HG03442 (cell line): ENCODE measurements around the gene DPPA4.

ENCODE experiments used
- ATAC-seq: cut with Tn5 transposase; IDR thresholded peaks from one replicate; pipeline ENCODE4 v1.9.1; 2021; ENCODE audit warnings: mild to moderate bottlenecking, moderate library complexity; ENCODE audit not compliant: unreplicated experiment

Gene DPPA4

DNA sequence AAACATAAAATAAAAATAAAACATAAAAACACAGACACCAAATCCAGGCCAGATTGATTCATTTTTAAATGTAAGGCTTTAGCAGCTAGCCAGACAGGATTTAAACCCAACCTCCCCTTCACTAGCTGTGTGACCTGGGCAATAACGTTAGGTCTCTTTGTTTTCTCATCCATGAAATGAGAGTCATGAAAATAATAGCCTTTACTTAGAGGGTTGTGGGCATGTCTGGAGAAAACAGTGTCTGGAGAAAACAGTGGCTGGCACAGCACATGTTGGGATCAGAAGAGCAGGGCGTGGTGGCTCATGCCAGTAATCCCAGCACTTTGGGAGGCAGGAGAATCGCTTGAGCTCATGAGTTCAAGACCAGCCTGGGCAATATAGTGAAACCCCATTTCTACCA is 1.9 kb upstream of the DPPA4 start:
- ATAC-seq, result no peak

DNA sequence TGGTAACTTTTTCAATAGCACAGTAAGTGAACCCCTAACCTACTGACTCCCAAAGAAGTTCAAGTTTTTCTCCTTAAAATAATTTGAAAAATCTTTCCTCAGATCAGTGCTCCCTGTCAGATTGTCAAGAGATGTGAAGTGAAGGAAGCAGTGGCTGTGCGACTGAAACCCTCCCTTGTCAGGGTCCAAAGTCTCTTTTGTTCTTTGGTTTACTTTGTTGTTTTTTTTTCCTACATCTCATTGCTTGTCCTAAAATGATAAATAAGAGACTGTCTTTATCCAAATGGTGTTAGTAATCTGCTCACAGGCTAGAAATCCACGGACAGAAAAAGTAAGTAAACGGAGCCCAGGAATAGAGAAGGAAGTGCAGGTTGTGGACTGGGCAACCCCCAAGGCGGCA is 976 bp upstream of the DPPA4 start:
- no peak for ATAC-seq

DNA sequence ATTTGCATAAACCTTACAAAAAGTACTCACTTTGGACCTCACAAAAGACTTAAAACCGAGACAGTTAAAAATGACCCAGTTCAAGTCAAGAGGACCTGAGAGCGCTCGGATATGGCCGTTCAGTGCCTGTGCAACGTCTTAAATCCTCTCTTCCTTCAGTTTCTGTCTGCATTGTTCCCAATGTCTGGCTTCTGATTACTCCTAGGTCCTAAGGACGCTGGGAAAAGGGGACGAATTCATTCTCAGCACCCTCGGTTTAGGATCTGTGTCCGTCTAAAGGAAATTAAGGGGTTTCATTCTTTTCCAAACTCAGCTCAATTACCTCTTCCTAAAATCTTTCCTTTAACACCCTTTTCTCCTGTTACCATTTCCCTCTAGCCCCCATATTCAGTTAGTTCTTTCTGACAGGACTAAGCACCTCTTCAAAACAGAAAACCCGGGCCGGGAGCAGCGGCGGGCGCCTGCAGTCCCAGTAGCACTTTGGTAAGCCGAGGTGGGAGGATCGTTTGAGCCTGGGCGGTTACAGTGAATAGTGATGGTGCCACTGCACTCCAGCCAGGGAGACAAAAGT is 970 bp downstream of the DPPA4 start:
- no peak for ATAC-seq

DNA sequence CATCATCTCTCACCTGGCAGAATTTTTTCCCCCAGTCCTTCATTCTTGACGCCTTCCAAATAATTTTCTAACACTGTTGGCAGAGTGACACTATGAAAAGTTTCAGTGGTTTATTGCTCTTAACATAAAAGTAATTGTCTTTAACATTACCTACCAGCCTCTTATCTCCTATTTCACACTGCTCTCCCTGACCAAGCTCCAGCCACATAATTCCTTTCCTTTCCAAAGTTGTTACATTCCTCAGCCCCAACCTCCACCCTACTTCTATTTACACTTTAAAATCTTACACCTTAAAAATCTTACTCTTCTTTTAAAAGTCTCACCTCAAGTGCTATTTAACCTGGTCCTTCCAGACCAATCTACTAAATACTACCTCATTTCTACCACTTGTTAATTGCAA is 2.8 kb downstream of the DPPA4 start:
- no peak for ATAC-seq

DNA sequence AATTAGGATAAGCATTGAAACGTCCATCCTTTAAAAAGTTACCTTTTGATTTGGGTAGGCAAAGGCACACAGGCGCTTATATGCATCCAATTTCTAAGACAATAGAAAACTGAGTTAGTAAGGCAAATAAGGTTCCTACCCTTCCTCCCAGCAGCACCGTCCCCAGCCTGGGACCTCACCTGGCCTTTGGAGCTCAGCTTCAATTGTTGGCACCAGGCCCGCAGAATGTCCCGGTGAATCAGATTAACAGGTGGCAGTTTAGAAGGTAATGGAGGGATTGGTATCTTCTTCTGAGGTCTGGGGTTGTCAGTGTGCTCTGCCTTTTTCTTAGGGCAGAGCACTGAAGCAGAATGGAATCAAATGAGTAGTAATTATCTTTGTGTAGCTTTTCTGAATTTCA is 5.7 kb downstream of the DPPA4 start:
- ATAC-seq, result no peak

DNA sequence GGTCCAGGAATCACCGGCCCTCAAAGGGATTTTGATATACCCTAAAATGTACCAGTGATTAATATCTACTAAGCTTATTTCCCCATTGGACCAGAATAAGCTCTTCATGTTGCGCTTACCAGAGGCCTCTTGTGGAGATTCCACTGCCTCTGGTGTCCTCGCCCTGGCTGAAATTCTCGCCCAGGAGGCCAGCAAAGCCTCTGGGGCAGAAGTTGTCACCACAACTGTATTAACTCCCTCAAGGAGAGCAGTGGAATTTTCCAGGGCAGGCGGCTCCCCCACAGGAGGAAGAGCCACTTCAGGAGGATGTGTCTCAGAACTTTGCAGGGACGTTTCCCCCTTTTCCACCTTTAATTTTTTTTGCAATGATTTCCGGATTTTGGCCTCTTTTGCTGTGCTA is 6.9 kb downstream of the DPPA4 start:
- no peak for ATAC-seq

DNA sequence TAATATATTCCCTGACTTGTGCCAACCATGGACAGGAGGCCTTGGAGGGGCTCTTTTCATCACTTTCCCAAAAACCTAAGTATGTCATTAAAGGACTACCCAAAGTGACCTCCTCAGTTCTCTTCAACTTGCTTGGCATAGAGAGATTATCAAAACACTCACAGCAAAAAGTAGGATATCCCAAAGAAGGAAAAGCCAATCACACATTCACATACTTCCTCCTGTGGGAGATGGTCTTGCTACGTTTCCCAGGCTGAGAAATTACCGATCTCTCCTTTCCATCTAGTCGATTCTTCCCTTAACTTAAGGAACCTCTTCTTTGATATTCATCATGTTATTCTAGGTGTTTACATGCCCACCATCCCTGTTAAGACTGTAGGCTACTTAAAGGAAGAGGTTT is 9.1 kb downstream of the DPPA4 start:
- ATAC-seq, result no peak

DNA sequence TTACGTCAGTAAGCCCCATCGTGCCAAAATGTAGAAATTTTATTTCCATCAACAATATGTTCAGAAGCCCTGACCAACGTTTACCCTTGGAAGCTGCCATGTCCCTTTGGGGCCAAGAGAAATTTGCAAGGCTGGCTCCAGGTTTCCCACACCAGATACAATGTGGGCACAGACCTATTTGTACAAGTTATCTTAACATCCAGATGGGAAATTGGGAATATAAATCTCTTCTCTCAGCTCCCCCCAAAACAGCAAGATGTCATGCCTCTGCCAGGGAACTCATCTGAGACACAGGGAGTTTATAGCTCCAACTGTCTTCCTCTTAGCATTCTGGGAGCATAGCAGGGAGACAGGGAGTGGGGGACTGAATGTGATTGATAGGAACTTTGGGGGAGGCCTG is 11.7 kb downstream of the DPPA4 start:
- no peak for ATAC-seq

DNA sequence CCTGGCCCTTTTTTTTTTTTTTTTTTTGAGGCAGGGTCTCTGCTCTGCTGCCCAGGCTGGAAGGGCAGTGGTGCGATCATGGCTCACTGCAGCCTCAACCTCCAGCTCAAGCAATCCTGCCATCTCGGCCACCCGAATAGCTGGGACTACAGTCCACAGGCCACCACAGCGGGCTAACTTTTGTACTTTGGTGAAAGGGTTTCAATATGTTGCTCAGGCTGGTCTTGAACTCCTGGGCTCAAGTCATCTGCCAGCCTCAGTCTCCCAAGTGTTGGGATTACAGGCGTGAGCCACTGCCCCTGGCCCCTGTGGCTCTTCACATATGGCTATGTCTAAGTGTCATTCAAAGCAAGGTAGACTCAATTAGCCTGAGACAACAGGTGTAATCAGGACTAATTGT is 12.2 kb downstream of the DPPA4 start:
- ATAC-seq, result no peak

DNA sequence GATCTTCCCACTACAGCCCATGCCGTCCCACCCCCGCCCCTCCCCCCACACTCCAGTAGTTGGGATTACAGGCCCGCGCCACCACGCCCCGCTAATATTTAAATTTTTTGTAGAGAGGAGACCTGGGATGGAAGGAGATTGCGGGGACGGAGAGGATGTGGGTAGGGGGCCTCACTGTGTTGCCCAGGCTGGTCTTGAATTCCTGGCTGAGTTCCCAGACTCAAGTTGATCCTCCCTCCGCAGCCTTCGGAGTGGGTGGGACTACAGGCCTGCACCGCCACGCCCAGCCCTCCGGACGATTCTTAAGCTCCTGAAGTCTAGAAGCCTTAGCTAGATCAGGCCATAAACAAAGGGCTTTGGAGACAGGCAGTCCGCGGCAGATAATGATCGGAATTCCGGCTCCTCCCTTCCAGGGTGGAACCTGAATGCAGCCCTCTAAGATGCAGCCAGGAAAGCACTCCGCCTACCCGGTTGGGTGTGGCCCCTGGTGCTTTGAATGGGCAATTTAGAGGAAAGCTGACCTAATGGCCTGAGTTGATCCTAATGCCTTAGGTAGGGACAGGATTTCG is 21.1 kb downstream of the DPPA4 start, which contains the start of gene DPPA2:
DPPA2 (minus strand) TSS at position 356 of the 569 bp plus-strand sequence. CDS start 1,975 bp downstream, outside the sequence.
- no peak for ATAC-seq

DNA sequence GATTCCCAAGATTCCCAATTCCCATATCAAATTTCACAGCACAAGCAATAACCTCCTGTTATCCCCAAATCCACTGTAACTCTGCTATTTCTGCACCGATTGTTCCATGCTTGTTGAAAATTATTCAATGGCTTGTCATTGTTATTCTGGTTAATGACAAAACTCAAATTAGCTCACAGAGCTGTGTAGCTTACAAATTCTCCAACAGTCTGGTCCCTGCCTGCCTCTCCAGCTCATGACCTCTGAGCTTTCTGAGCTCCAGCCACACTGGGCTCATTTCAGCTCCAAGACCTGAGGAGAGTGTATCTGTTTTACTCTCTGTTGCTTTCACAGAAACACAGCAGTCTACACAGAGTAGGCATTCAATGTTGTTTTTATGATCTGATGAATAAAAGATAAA is 24.3 kb downstream of the DPPA4 start:
- no peak for ATAC-seq

DNA sequence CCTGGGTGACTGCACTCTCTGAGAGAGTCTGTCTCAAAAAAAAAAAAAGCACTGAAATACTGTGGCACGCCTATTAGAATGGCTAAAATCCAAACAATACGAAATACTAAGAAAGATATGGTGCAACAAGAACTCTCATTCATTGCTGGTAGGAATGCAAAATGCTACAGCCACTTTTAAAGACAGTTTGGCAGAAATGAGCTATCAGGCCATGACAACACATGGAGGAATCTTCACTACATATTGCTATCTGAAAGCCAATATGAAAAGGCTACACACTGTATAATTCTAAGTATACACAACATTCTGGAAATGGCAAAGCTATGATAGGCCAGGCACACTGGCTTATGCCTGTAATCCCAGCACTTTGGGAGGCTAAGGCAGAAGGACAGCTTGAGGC is 39.9 kb downstream of the DPPA4 start:
- ATAC-seq, result no peak

DNA sequence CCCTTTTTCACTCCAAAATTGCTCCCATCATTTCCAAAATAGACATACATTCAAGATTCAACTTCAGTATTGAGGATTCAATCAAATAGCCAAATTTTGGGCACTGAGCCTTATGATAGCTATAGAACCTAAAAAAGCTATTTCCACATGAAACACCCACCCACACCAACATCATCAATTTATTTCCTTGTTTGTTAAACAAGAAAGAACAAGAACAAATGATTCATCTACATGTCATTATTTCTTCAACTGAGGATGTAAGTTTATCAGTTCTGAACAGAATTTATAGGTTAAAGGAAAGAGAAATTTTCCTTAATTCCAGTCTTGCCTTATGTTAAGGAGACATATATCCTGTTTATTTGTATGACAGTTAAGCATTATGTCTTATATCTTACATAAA is 53.3 kb downstream of the DPPA4 start:
- no peak for ATAC-seq

DNA sequence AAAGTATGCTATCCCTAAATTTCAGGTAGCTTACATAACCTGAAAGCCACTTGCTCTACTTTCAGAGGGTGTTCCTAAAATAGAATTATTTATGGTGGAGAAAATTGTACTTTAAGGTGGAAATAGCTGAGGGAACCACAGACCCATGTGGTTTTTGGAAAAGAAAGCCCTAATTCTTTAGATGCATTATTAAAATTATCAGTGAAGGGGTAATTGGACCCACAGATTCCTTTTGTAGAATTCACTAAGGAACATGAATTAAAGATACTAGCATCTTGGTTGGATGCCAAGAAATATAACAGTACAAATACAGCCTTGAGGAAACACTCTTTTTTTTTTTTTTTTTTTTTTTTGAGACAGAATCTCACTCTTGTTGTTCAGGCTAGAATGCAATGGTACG is 58.8 kb downstream of the DPPA4 start:
- no peak for ATAC-seq

DNA sequence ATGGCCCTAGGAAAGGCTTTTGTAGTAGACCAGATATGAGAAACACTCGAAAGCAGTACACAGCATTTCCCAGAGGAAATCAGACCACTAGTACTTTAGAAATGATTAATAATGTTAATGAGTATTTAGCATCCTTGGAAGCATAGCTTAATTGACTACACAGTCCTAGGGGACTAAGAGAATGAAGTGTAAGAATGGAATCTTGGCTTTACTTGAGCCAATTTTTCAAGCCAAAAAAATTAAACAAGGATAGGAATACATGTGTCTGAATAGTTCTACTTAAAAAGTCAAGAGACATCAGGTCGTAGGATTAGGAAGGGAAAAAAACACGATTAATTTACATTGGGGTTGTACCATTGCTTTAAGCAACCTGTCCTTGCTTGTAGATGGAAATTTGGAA is 59.2 kb downstream of the DPPA4 start:
- no peak for ATAC-seq
